Measurements from ENCODE around the gene EIF2B2.

GRCh38 chr14:74982661-74983060 lies 20.1 kb upstream of the EIF2B2 start:
- TF ChIP-seq EZH2 (IDR thresholded peaks at IDR 0.05; ENCODE audit: insufficient read depth, low read length), result no peak
- TF ChIP-seq CTCF (IDR thresholded peaks at IDR 0.05; ENCODE audit: insufficient read depth, low read depth, low read length), result no peak

Measured in astrocyte (in vitro differentiated cells and primary cell).